Measurements from ENCODE around the gene FRMD5. TPM values are rescaled to one million over a fixed set of nuclear protein-coding genes. Genes with fewer than 3 reads are reported as not detected.
"Not testable (repeated sequence)": the region's sequence is repeated elsewhere in the genome, so short reads cannot be mapped to it uniquely, and the experiment has no call there.

The FRMD5 gene
- total RNA-seq, 3 donors from 2014 or later (not counting 1 experiment from before 2014, with no cell fraction given) = not detected

DNA sequence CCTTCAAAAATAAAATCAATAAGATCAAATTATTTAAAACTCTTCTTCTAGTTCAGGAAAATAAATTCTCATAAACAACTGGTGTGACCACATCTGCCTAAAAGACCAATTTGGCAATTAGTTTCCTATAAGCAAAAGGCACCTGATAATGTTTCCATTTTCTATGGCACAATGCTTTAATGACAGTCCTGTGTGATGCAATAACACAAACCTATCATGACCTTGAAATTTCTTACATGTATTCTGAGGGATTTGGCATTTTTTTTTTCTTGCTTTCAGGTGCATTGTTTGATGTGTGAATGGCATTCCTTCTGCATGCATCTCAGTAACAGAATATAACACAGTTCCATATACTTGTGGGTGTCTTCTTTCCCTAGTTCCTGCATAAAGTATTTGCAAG is 32.5 kb upstream of the FRMD5 start:
- no peaks in the 10 kb centered on the region for H3K9me3 Mint-ChIP-seq
- no peak overlapping the region for H3K4me3 ChIP-seq (ENCODE audit: low read length)
- peaks cover 2% of the 10 kb centered on the region for H3K27me3 ChIP-seq (ENCODE audit: control insufficient read depth, insufficient read depth, low read length)
- no peak overlapping the region for H3K27ac ChIP-seq (ENCODE audit: low read length)
- no peaks in the 10 kb centered on the region for H3K4me1 ChIP-seq (ENCODE audit: control insufficient read depth, insufficient read depth, low read length)
- no peak overlapping the region for H3K4me3 Mint-ChIP-seq
- H3K4me1 Mint-ChIP-seq = no peaks in the 10 kb centered on the region
- ATAC-seq (no peak), DNase-seq (no peak)
- H3K9me3 ChIP-seq (ENCODE audit: control insufficient read depth, insufficient read depth, low read length) = no peaks in the 10 kb centered on the region
- no peaks in the 10 kb centered on the region for H3K36me3 ChIP-seq (ENCODE audit: control insufficient read depth, insufficient read depth, low read length)
- H3K36me3 Mint-ChIP-seq = no peaks in the 10 kb centered on the region
- TF ChIP-seq, protein P1, sequence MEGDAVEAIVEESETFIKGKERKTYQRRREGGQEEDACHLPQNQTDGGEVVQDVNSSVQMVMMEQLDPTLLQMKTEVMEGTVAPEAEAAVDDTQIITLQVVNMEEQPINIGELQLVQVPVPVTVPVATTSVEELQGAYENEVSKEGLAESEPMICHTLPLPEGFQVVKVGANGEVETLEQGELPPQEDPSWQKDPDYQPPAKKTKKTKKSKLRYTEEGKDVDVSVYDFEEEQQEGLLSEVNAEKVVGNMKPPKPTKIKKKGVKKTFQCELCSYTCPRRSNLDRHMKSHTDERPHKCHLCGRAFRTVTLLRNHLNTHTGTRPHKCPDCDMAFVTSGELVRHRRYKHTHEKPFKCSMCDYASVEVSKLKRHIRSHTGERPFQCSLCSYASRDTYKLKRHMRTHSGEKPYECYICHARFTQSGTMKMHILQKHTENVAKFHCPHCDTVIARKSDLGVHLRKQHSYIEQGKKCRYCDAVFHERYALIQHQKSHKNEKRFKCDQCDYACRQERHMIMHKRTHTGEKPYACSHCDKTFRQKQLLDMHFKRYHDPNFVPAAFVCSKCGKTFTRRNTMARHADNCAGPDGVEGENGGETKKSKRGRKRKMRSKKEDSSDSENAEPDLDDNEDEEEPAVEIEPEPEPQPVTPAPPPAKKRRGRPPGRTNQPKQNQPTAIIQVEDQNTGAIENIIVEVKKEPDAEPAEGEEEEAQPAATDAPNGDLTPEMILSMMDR (IDR thresholded peaks at IDR 0.05) = no peak
- H3K27me3 Mint-ChIP-seq (ENCODE audit: low read depth in 2 of 2) = peaks cover 5 to 22% of the 10 kb centered on the region in 2 donors
- intact Hi-C loops (cut with micrococcal nuclease) = no loop called here
- H3K27ac Mint-ChIP-seq = no peak overlapping the region

DNA sequence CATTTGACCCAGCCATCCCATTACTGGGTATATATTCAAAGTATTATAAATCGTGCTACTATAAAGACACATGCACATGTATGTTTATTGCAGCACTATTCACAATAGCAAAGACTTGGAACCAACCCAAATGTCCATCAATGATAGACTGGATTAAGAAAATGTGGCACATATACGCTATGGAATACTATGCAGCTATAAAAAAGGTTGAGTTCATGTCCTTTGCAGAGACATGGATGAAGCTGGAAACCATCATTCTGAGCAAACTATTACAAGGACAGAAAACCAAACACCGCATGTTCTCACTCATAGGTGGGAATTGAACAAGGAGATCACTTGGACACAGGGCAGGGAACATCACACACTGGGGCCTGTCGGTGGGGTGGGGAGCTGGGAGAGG is 31.9 kb upstream of the FRMD5 start:
- H3K9me3 ChIP-seq (ENCODE audit: control insufficient read depth, insufficient read depth, low read length); H3K27me3 ChIP-seq (ENCODE audit: control insufficient read depth, insufficient read depth, low read length); DNase-seq; H3K36me3 ChIP-seq (ENCODE audit: control insufficient read depth, insufficient read depth, low read length); H3K4me3 ChIP-seq (ENCODE audit: low read length); H3K27ac ChIP-seq (ENCODE audit: low read length); H3K36me3 Mint-ChIP-seq; H3K27ac Mint-ChIP-seq; H3K4me1 Mint-ChIP-seq; ATAC-seq; H3K4me1 ChIP-seq (ENCODE audit: control insufficient read depth, insufficient read depth, low read length); H3K4me3 Mint-ChIP-seq; intact Hi-C loops (cut with micrococcal nuclease); H3K9me3 Mint-ChIP-seq: not testable (repeated sequence)
- H3K27me3 Mint-ChIP-seq (ENCODE audit: low read depth in 2 of 2) = peaks cover 5 to 19% of the 10 kb centered on the region in 2 donors
- 89% methylated on average over 3 of the region's 4 CpGs for WGBS (ENCODE audit: insufficient coverage)

DNA sequence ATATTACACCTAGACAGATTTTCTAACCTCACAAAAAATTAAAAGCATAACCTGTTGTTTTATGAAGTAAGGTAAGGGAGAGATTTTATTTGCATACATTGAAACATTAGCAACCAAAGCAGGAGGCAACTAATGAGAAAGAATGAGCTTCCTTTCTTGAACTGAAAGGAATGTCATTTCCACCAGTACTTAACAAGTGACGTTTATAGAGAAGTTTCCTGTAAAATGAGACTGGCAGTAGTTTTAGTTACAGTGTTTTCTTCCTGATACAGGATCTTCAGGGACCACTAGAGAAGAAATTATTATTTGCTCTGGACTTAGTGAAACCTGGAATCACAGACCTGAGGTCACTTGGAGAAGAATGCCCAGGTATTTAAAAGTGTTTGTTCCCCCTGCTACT is 27.4 kb upstream of the FRMD5 start:
- ATAC-seq (no peak), DNase-seq (no peak)
- H3K9me3 Mint-ChIP-seq = no peaks in the 10 kb centered on the region
- 17% methylated on average over 1 of the region's 1 CpG for WGBS (ENCODE audit: insufficient coverage)
- intact Hi-C loops (cut with micrococcal nuclease) = no loop called here
- H3K4me3 ChIP-seq (ENCODE audit: low read length) = no peak overlapping the region
- peaks cover 2% of the 10 kb centered on the region for H3K27me3 ChIP-seq (ENCODE audit: control insufficient read depth, insufficient read depth, low read length)
- peaks cover 17 to 28% of the 10 kb centered on the region in 2 donors for H3K27me3 Mint-ChIP-seq (ENCODE audit: low read depth in 2 of 2)
- H3K36me3 Mint-ChIP-seq = no peaks in the 10 kb centered on the region
- H3K4me1 Mint-ChIP-seq = peaks cover 4 to 5% of the 10 kb centered on the region in 2 donors
- TF ChIP-seq, protein P1 (IDR thresholded peaks at IDR 0.05) = no peak
- no peak overlapping the region for H3K27ac Mint-ChIP-seq
- H3K36me3 ChIP-seq (ENCODE audit: control insufficient read depth, insufficient read depth, low read length) = no peaks in the 10 kb centered on the region
- no peak overlapping the region for H3K27ac ChIP-seq (ENCODE audit: low read length)
- no peaks in the 10 kb centered on the region for H3K9me3 ChIP-seq (ENCODE audit: control insufficient read depth, insufficient read depth, low read length)
- no peak overlapping the region for H3K4me3 Mint-ChIP-seq
- H3K4me1 ChIP-seq (ENCODE audit: control insufficient read depth, insufficient read depth, low read length) = no peaks in the 10 kb centered on the region

DNA sequence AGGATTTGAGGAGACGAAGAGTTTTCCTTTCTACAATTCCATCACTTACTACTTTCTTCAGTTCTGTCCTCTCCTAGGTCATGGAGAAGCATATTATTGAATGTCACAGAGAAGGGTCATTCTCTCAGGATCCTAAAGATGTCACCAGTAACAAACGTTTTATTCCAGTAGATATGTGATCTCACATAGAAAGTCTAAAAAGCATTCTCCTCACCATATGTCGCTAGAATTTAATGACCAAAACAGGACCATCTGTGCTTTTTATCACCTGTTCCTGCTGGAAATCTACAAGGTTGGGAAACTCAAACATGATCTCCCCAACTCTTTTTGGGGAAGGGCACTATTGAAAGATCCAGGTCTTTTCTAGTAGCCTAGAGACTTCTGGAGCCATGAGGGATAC is 24.0 kb upstream of the FRMD5 start:
- Mint-ChIP-seq H3K36me3 (no peaks in the 10 kb centered on the region), H3K27me3 (ENCODE audit: low read depth in 2 of 2) (peaks cover 17 to 25% of the 10 kb centered on the region in 2 donors), H3K4me3 (no peak overlapping the region), H3K9me3 (no peaks in the 10 kb centered on the region), H3K4me1 (peaks cover 4 to 5% of the 10 kb centered on the region in 2 donors), H3K27ac (no peak overlapping the region)
- H3K27ac ChIP-seq (ENCODE audit: low read length) = no peak overlapping the region
- H3K4me1 ChIP-seq (ENCODE audit: control insufficient read depth, insufficient read depth, low read length) = no peaks in the 10 kb centered on the region
- H3K4me3 ChIP-seq (ENCODE audit: low read length) = no peak overlapping the region
- intact Hi-C loops (cut with micrococcal nuclease) = no loop called here
- 78% methylated on average over 3 of the region's 3 CpGs for WGBS (ENCODE audit: insufficient coverage)
- no peaks in the 10 kb centered on the region for H3K9me3 ChIP-seq (ENCODE audit: control insufficient read depth, insufficient read depth, low read length)
- no peaks in the 10 kb centered on the region for H3K36me3 ChIP-seq (ENCODE audit: control insufficient read depth, insufficient read depth, low read length)
- no peak for DNase-seq
- no peak for ATAC-seq
- no peaks in the 10 kb centered on the region for H3K27me3 ChIP-seq (ENCODE audit: control insufficient read depth, insufficient read depth, low read length)
- TF ChIP-seq, protein P1 (IDR thresholded peaks at IDR 0.05) = no peak
